ENCODE results near the gene ELOVL5.

The ELOVL5 gene

DNA sequence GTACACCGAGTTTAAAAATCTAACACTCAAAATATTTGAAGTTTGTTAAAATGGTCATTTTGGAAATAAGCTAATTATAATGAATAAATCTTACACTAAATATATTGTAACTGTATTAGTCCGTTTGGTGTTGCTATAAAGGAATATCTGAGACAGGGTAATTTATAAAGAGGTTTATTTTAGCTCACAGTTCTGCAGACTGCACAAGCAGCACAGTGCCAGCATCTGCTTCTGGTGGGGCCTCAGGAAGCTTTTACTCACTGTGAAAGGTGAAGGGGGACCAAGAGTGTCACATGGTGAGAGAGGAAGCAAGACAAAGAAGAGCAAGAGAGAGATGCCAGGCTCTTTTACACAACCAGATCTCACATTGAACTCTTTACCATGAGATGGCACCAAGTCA is 17.1 kb downstream of the ELOVL5 start:
- DNase-seq (ENCODE audit: low read depth) = no peak
- no peak overlapping the region for H3K4me3 ChIP-seq (replicated peaks; ENCODE audit: low read depth, low read length)
- TF ChIP-seq CTCF (IDR thresholded peaks at IDR 0.05; ENCODE audit: low read length, missing control alignments) = no peak

DNA sequence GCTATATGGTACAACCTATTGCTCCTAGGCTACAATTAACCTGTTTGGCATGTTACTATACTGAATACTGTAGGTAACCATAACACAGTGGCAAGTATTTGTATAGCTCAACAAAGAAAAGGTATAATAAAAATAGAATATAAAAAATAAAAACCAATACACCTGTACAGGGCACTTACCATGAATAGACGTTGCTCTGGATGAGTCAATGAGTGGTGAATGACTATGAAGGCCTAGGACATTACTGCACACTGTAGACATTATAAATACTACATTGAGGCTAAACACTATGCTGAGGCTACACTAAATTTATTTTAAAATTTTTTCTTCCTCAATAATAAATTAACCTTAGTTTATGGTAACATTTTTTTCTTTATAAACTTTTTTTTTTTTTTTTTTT is 18.6 kb downstream of the ELOVL5 start:
- no peak for DNase-seq (ENCODE audit: low read depth)
- no peak overlapping the region for H3K4me3 ChIP-seq (replicated peaks; ENCODE audit: low read depth, low read length)
- TF ChIP-seq CTCF (IDR thresholded peaks at IDR 0.05; ENCODE audit: low read length, missing control alignments) = no peak

GRCh38 chr6:53328375-53328774 is 20.4 kb downstream of the ELOVL5 start:
- no peak overlapping the region for H3K4me3 ChIP-seq (replicated peaks; ENCODE audit: low read depth, low read length)
- no peak for DNase-seq (ENCODE audit: low read depth)
- TF ChIP-seq CTCF (IDR thresholded peaks at IDR 0.05; ENCODE audit: low read length, missing control alignments) = no peak

GRCh38 chr6:53327017-53327395 is 21.7 kb downstream of the ELOVL5 start:
- H3K4me3 ChIP-seq (replicated peaks; ENCODE audit: low read depth, low read length) = no peak overlapping the region
- no peak for DNase-seq (ENCODE audit: low read depth)
- no peak for TF ChIP-seq CTCF (IDR thresholded peaks at IDR 0.05; ENCODE audit: low read length, missing control alignments)

GRCh38 chr6:53326372-53327016 is 22.3 kb downstream of the ELOVL5 start:
- H3K4me3 ChIP-seq (replicated peaks; ENCODE audit: low read depth, low read length) = no peak overlapping the region
- DNase-seq (ENCODE audit: low read depth) = peak; percentile 93
- no peak for TF ChIP-seq CTCF (IDR thresholded peaks at IDR 0.05; ENCODE audit: low read length, missing control alignments)

GRCh38 chr6:53325785-53326184 is 23.0 kb downstream of the ELOVL5 start:
- no peak for TF ChIP-seq CTCF (IDR thresholded peaks at IDR 0.05; ENCODE audit: low read length, missing control alignments)

More at GRCh38 chr6:53325785-53326184, 23.0 kb downstream of the ELOVL5 start:
- no peak for DNase-seq (ENCODE audit: low read depth)
- no peak overlapping the region for H3K4me3 ChIP-seq (replicated peaks; ENCODE audit: low read depth, low read length)
